Hepatocyte (in vitro differentiated cells): ENCODE measurements around the gene SYNGR4. TPM values are rescaled to one million over a fixed set of nuclear protein-coding genes. Genes with fewer than 3 reads are reported as not detected.

Experiments
- DNase-seq: peaks from one replicate; pipeline ENCODE4 v3.0.0-alpha.2; 2016; ENCODE audit warnings: low spot score
- H2AFZ ChIP-seq: fragments of 200-600 bp; sonication (generic); 2 replicates; pipeline ENCODE4 v1.6.0; 2016; ENCODE audit warnings: antibody characterized with exemption, mild to moderate bottlenecking
- H3K27ac ChIP-seq: fragments of 200-600 bp; sonication (generic); 2 replicates; pipeline ENCODE4 v1.5.1; 2016; ENCODE audit warnings: mild to moderate bottlenecking
- H3K27me3 ChIP-seq: fragments of 200-600 bp; sonication (generic); 2 replicates; pipeline ENCODE4 v1.6.1; 2016
- H3K36me3 ChIP-seq: fragments of 200-600 bp; sonication (generic); replicated peaks from 2 replicates; pipeline ENCODE4 v1.5.1; 2016; ENCODE audit warnings: low read depth; ENCODE audit not compliant: insufficient read depth
- H3K4me1 ChIP-seq: fragments of 200-600 bp; sonication (generic); 2 replicates; pipeline ENCODE4 v1.5.1; 2016; ENCODE audit warnings: mild to moderate bottlenecking, moderate library complexity; ENCODE audit not compliant: insufficient read depth
- H3K4me2 ChIP-seq: fragments of 200-600 bp; sonication (generic); 2 replicates; pipeline ENCODE4 v1.6.0; 2016
- H3K4me3 ChIP-seq: fragments of 200-600 bp; sonication (generic); 2 replicates; pipeline ENCODE4 v1.5.1; 2016; ENCODE audit warnings: mild to moderate bottlenecking
- H3K79me2 ChIP-seq: fragments of 200-600 bp; sonication (generic); 2 replicates; pipeline ENCODE4 v1.6.0; 2017; ENCODE audit warnings: mild to moderate bottlenecking
- H3K9me2 ChIP-seq: fragments of 200-600 bp; sonication (generic); replicated peaks from 2 replicates; pipeline ENCODE4 v1.6.0; 2017; ENCODE audit warnings: mild to moderate bottlenecking; ENCODE audit not compliant: insufficient read depth
- H3K9me3 ChIP-seq: fragments of 200-600 bp; sonication (generic); 2 replicates; pipeline ENCODE4 v1.5.1; 2016; ENCODE audit warnings: low read depth, mild to moderate bottlenecking
- H4K20me1 ChIP-seq: fragments of 200-600 bp; sonication (generic); 2 replicates; pipeline ENCODE4 v1.6.0; 2016; ENCODE audit warnings: mild to moderate bottlenecking; ENCODE audit not compliant: insufficient read depth, poor library complexity, severe bottlenecking
- EZH2 ChIP-seq: fragments of 200-600 bp; sonication (generic); IDR thresholded peaks from 2 replicates; pipeline ENCODE4 v1.6.1; 2016; ENCODE audit warnings: antibody characterized with exemption, mild to moderate bottlenecking, borderline replicate concordance
- EZH2phosphoT487 ChIP-seq: fragments of 200-600 bp; sonication (generic); IDR thresholded peaks from one replicate; pipeline ENCODE4 v1.6.1; 2018; ENCODE audit warnings: antibody characterized with exemption, mild to moderate bottlenecking, low read depth, moderate library complexity; ENCODE audit not compliant: unreplicated experiment, severe bottlenecking
- WGBS: methylation state at CpG from one replicate; pipeline ENCODE4 v1.1.6; 2016; ENCODE audit warnings: low lambda C conversion rate; ENCODE audit errors: missing lambda C conversion rate; 5-methylcytosine and 5-hydroxymethylcytosine counted together
- polyA plus RNA-seq: library from polyadenylated mRNA; unstranded; fragments of >200 nt; fragmentation: Nextera tagmentation; extraction: Ambion mirVana; gene quantifications from 2 replicates; pipeline ENCODE4 v1.2.1, GENCODE V29; 2016
- total RNA-seq: library from RNA; depleted of rRNA; stranded (reverse); fragments of >200 nt; gene quantifications from 2 replicates; pipeline ENCODE4 v1.2.3, GENCODE V29; 2014
- TF ChIP-seq, protein P1 (sequence below): fragments of 200-600 bp; sonication (generic); IDR thresholded peaks from 2 replicates; pipeline ENCODE4 v1.5.1; 2016; ENCODE audit warnings: antibody characterized with exemption, mild to moderate bottlenecking; ENCODE audit not compliant: poor library complexity

The SYNGR4 gene
- total and polyA plus RNA-seq, 2 experiments from 2014 or later, result 1.3 TPM; not detected in 1

DNA sequence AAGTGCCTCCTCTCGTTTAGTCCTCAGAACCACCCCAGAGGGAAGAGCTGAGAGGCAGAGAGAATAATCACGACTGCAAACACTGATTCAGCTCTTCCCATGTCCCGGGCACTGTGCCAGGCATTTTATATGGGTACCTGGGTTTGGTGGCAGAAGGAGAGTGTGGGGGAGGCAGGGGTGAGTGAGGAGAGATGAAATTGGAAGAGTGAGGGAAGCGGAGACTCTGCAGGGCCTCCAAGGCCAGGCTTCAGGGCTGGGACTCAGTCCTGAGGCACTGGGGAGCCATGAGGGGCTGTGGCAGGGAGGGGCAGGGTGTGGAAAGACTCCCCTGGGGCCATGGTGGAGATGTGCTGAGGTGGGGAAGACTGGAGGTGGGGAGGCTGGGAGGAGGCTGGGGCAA, 8.7 kb downstream of the SYNGR4 start:
- TF ChIP-seq, protein P1, sequence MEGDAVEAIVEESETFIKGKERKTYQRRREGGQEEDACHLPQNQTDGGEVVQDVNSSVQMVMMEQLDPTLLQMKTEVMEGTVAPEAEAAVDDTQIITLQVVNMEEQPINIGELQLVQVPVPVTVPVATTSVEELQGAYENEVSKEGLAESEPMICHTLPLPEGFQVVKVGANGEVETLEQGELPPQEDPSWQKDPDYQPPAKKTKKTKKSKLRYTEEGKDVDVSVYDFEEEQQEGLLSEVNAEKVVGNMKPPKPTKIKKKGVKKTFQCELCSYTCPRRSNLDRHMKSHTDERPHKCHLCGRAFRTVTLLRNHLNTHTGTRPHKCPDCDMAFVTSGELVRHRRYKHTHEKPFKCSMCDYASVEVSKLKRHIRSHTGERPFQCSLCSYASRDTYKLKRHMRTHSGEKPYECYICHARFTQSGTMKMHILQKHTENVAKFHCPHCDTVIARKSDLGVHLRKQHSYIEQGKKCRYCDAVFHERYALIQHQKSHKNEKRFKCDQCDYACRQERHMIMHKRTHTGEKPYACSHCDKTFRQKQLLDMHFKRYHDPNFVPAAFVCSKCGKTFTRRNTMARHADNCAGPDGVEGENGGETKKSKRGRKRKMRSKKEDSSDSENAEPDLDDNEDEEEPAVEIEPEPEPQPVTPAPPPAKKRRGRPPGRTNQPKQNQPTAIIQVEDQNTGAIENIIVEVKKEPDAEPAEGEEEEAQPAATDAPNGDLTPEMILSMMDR, result no peak
- no peak for TF ChIP-seq EZH2phosphoT487
- TF ChIP-seq EZH2, result no peak
- Histone ChIP-seq H4K20me1 (no peaks in the 10 kb centered on the region), H3K36me3 (no peaks in the 10 kb centered on the region), H3K9me3 (no peaks in the 10 kb centered on the region), H3K79me2 (no peaks in the 10 kb centered on the region), H3K27ac (peak overlapping the region; percentile 20), H3K27me3 (no peaks in the 10 kb centered on the region), H3K4me2 (no peak overlapping the region), H3K4me1 (peaks cover 10% of the 10 kb centered on the region), H3K9me2 (no peaks in the 10 kb centered on the region), H3K4me3 (no peak overlapping the region), H2AFZ (no peak overlapping the region)
- no peak for DNase-seq
- 67% methylated on average over 4 of the region's 4 CpGs for WGBS

DNA sequence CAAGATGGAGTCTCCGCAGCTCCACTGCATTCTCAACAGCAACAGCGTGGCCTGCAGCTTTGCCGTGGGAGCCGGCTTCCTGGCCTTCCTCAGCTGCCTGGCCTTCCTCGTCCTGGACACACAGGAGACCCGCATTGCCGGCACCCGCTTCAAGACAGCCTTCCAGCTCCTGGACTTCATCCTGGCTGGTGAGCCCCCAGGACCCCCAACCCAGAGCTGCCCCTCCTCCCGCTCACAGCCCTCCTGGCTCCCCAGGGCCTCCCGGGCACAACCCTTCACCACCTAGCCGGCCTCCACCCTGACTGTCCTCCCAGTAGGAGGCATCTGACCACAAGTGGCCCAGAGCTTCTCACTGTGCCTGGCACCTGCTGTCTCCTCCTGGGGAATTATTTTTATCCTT, 9.4 kb downstream of the SYNGR4 start:
- Histone ChIP-seq H3K79me2 (no peaks in the 10 kb centered on the region), H4K20me1 (no peaks in the 10 kb centered on the region), H3K36me3 (no peaks in the 10 kb centered on the region), H2AFZ (no peak overlapping the region), H3K27ac (no peak overlapping the region), H3K4me3 (no peak overlapping the region), H3K4me1 (peaks cover 10% of the 10 kb centered on the region), H3K27me3 (no peaks in the 10 kb centered on the region), H3K9me3 (no peaks in the 10 kb centered on the region), H3K9me2 (no peaks in the 10 kb centered on the region), H3K4me2 (no peak overlapping the region)
- DNase-seq, result no peak
- TF ChIP-seq EZH2 (no peak), EZH2phosphoT487 (no peak)
- TF ChIP-seq, protein P1, result no peak
- 92% methylated on average over 10 of the region's 11 CpGs for WGBS

DNA sequence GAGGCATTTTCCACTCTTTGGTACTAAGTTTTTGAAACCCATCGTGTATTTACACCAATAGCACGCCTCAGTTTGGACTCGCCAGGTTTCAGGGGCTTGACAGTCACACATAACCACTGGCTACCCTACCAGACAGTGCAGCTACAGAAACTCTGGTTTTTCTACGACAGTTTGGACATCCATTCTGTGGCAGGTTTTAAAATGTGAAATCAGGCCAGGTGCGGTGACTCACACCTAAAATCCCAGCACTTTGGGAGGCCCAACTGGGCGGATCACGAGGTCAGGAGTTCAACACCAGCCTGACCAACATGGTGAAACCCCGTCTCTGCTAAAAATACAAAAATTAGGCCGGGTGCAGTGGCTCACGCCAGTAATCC, 14.0 kb downstream of the SYNGR4 start:
- no peak overlapping the region for H2AFZ ChIP-seq
- no peaks in the 10 kb centered on the region for H3K4me1 ChIP-seq
- 93% methylated on average over 10 of the region's 10 CpGs for WGBS
- no peaks in the 10 kb centered on the region for H3K27me3 ChIP-seq
- H3K9me3 ChIP-seq, result no peaks in the 10 kb centered on the region
- H3K79me2 ChIP-seq, result no peaks in the 10 kb centered on the region
- no peak for DNase-seq
- H4K20me1 ChIP-seq, result no peaks in the 10 kb centered on the region
- no peak overlapping the region for H3K4me3 ChIP-seq
- H3K27ac ChIP-seq, result no peak overlapping the region
- no peak overlapping the region for H3K4me2 ChIP-seq
- no peak for TF ChIP-seq EZH2
- TF ChIP-seq, protein P1, result no peak
- TF ChIP-seq EZH2phosphoT487, result no peak
- H3K36me3 ChIP-seq, result no peaks in the 10 kb centered on the region
- no peaks in the 10 kb centered on the region for H3K9me2 ChIP-seq

DNA sequence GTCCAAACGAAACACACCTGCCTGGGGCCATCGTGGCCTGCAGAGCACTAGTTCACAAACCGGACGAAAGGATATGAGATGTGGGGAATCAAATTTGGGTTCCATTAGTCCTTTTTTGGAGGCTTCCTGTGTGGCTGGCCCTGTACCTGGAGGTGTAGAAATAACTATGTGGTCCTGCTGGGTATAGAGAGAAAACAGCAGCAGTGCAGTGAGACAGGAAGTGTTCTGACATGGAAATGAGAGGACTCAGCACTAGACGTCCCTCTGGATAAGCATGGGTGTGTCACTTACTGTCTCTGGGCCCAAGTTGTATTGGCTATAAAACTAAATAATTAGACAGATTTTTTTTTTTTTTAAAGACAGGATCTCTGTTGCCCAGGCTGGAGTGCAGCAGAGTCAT, 14.9 kb downstream of the SYNGR4 start:
- no peak overlapping the region for H3K4me2 ChIP-seq

More for the DNA sequence above, 14.9 kb downstream of the SYNGR4 start:
- no peaks in the 10 kb centered on the region for H3K79me2 ChIP-seq
- TF ChIP-seq, protein P1, result no peak
- no peak for TF ChIP-seq EZH2phosphoT487
- no peak for TF ChIP-seq EZH2
- no peaks in the 10 kb centered on the region for H3K27me3 ChIP-seq
- no peaks in the 10 kb centered on the region for H3K9me3 ChIP-seq
- H3K4me3 ChIP-seq, result no peak overlapping the region
- H3K27ac ChIP-seq, result no peak overlapping the region
- WGBS, result 77% methylated on average over 5 of the region's 5 CpGs
- no peaks in the 10 kb centered on the region for H3K36me3 ChIP-seq
- H3K9me2 ChIP-seq, result no peaks in the 10 kb centered on the region
- DNase-seq, result no peak
- H3K4me1 ChIP-seq, result no peaks in the 10 kb centered on the region
- no peak overlapping the region for H2AFZ ChIP-seq
- H4K20me1 ChIP-seq, result no peaks in the 10 kb centered on the region
